Fibroblast of lung (primary cell): ENCODE measurements around the gene SMARCA2.

Experiments used
- CTCF ChIP-seq, 2 donors: IDR thresholded peaks in 1 of 2; conservative IDR thresholded peaks in 1 of 2; 1 replicate in 1 of 2; 2 replicates in 1 of 2; pipeline ENCODE4 v1.5.1; 2011 to 2012; ENCODE audit warnings: low read length in 2 of 2, control low read depth in 1 of 2, inconsistent platforms in 1 of 2, low read depth in 1 of 2, mild to moderate bottlenecking in 1 of 2
- EZH2 ChIP-seq: IDR thresholded peaks from 2 replicates; pipeline ENCODE4 v1.5.1; 2012; ENCODE audit warnings: low read length, control low read depth, mild to moderate bottlenecking; ENCODE audit errors: missing control alignments

GRCh38 chr9:2018764-2019558 lies 3.8 kb downstream of the SMARCA2 start:
- TF ChIP-seq CTCF (conservative IDR thresholded peaks at IDR 0.05 in 1 of 2, IDR thresholded peaks at IDR 0.05 in 1 of 2; ENCODE audit: low read depth in 1 of 2, low read length in 2 of 2) (no peak), EZH2 (no peak)
